NCI-H1436 treated with DMSO at 0.1 percent for 48 hours (cell line): ENCODE data around the gene IL2.

Source experiments
- DNase-seq: peaks from one replicate; lab custom pipeline; 2025; lab: John Stamatoyannopoulos, UW

The IL2 gene

DNA sequence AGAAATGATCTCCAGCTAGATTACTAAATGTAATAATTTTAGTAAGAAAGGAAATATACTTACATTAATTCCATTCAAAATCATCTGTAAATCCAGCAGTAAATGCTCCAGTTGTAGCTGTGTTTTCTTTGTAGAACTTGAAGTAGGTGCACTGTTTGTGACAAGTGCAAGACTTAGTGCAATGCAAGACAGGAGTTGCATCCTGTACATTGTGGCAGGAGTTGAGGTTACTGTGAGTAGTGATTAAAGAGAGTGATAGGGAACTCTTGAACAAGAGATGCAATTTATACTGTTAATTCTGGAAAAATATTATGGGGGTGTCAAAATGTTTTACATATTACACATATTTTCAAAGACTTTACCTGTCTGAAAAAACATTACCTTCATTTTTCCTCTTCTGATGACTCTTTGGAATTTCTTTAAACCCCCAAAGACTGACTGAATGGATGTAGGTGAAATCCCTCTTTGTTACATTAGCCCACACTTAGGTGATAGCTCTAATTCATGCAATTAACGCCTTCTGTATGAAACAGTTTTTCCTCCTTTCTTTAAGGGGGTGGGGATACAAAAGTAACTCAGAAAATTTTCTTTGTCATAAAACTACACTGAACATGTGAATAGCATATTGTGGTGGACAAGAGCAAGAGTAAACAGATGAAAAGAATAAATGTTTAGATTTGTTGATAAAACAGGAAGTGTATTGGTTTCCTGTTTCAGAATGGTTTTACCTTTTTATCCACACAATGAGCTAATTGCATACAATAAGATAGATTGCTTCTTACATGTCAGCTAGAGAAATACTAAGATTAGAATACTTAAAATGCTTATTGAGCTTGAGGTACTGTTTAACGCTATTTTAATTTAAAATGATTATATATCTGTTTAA is at the start of gene IL2:
Gene IL2, minus strand, starts transcription at position 495 of the 886 bp plus-strand sequence. Its CDS starts 285 bp downstream, at position 210.
- DNase-seq, result no peak

DNA sequence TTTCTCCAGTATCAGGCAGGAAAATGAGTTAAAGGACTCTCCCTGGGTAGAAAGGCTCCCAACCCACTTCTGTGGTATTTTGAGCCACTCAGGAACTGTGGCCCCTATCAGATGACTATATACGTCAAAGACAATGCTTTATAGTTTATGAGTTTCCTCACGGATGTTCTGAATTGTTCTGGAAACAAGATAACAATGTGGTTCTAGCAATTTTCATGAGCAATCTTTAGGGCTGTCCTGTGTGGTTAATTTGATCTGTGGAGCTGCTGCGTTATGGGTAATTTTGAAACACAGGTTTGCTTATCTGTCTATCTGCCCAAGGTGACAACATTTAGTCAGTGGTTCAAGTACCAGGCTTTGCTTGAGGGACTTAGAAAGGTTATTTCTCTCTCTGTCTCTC is 46.7 kb upstream of the IL2 start:
- DNase-seq, result no peak

DNA sequence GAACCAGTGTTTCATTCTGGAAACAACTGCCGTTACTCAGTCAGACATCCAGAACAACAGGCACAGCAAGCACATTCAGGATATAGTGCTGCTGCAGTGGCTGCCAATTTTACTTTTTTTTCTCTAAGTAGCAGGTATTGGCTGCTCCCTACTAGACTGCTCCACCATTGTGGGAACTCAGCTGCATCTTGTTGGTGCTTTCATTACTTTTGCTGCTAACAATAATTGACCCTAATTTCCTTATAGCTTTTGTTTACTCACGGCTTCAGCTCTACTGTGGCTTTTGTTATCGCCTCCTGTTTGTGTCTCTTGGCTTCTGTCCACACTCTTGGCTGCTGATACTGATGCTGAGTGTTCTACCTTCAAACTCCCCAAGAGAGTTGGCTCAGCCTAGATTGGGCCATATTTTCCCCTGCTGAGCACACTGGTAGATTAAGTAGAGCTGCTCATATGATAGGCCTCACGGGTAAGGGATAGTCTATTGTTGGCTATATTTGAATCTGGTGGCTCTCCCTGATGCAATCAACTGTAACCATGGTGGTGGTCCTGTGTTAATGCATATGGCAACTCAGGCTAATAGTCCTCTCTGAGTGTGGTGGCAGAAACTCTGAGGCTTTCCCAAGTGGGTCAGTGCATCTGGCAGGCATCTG is 44.5 kb upstream of the IL2 start:
- no peak for DNase-seq

DNA sequence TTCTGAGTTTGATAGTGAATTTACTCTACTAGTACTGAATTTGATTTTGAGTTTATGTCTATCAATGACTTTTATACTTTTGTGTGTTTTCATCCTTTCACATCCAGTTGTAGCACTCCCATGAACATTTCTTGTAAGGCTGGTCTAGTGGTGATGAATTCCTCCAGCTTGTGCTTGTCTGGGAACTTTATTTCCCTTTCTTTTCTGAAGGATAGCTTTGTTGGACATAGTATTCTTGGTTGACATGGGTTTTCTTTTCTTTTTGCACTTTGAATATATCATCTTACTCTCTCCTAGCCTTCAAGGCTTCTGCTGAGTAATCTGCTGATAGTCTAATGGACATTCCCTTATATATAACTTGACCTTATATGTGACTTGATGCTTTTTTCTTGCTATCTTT is 32.5 kb upstream of the IL2 start:
- no peak for DNase-seq

DNA sequence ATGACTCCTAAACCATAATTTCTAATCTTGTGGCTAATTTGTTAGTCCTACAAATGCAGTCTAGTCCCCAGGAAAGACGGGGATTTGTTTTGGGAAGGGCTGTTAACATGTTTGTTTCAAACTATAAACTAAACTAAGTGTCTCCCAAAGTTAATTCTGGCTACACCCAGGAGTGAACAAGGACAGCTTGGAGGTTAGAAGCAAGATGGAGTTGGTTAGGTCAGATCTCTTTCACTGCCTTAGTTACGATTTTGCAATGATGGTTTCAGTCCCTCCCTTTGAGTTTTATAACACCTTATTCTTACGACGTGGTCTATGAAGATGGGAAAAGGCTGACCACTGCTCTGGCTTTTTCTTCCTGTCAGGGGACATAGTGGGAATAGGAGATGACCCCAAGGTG is 27.0 kb upstream of the IL2 start:
- no peak for DNase-seq

DNA sequence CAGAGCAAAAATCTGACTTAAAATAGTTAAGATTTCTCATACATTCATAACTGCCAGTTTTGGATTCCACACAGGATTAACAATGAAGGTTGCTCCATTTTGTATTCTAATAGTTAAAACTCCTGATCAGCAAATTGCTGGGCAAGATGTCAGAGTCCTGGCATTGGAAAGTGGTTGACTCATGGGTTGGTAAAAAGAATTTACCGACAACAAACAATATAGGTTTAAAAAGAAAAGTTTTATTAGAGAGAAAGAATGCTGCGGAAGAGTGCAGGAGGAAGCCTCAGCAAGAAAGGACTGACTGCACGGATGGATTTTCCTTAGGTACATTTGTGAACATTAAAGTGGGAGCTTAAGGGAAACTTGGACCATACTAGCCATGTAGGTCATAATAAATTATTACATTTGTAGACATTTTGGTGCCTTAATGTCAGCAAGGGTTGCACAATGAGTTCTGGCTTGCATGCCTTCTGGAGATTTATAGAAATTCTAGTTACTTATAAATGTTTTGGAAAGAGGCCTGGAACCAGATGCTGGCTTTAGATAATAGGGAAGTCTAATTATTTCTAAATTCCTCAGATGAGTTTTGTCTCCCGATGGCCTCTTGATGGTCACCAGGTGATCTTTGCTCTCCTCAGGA is 25.4 kb upstream of the IL2 start:
- no peak for DNase-seq

DNA sequence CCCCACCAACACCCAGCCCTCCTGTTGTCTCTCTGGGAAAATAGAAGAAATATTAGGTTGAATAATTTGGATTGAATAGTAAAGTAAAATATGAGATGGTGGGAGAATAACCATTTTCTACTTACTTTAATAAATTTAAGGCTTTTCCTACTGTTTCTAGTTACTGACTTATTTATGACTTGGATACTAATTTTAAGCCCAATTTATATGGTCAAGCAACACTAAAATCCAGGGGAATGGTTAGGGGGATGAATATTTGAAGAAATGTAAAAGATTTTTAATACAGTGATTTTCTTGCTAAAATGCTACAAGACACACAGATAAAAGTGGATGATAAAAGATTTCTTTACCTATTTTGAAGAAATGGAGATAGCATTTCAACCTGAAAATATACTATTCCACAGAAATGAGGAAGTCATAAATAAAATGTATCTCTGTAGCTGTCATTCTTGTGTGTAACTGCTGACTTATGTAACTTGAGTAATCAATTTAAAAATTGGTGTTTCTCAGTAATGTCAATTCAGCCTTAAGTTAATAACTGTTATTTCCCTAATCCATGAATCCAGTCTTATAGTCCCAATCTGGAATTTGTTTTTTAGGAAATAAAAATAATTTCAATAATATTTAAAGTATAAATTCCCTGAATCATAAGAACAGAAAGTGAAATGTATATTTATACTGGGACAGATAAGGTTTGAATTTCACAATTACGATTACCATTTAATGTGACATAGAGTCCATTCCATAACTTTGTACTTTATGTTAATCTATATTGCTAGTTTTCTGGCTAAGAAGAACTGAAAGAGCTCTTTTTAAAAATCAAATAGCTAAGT is 24.3 kb upstream of the IL2 start:
- DNase-seq, result no peak

DNA sequence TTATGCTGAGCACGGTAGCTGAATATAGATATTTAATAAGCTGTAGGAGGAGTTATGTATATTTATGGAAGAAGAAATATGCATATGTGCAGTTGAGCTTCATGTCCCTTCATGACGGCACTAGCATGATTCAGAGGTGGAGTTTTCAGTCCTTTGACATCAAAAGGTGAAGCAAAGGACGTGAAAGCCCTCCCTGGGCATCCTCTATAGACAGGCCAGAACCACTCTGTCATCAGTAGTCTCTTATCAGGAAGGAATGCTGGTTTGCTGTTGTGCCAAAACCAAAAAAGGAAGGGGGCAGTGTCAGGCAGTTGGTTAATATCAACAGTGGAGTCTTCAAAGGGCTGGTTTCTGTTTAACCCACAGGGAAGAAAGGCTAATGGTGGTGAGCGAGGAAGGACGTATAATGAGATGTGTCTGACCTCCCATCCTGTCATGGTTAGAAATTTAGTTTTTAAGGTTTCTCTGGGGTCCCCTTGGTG is 23.5 kb upstream of the IL2 start:
- no peak for DNase-seq

DNA sequence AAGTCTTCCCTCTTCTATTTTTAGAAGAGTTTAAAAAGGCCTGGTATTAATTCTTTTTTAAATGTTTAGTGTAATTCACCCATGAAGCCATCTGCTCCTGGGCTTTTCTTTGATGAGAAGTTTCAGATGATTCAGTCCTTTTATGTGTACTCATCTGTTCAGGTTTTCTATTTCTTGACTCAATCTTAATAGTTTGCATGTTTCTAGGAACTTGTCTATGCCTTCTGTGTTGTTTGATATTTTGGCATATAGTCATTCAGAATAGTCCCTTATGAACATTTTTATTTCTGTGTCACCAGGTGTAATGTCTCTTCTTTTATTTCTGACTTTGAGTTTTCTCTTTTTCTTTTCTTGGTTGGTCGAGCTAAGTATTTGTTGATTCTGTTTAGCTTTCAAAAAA is 20.2 kb upstream of the IL2 start:
- DNase-seq, result no peak

DNA sequence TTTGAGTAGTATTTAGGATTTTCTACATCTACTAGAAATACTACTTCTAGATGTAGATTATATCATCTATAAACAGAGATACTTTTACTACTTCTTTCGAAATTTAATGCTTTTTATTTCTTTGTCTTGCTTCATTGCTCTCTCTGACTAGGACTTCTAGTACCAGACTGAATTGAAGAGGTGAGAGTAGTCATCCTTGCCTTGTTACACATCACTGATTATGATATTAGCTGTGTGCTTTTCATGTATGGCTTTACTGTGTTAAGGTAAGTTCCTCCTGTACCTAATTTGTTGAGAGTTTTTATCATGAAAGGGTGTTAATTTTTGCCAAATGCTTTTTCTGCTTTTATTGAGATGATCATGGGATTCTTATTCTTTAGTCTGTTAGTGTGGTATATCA is 19.6 kb upstream of the IL2 start:
- DNase-seq, result no peak

DNA sequence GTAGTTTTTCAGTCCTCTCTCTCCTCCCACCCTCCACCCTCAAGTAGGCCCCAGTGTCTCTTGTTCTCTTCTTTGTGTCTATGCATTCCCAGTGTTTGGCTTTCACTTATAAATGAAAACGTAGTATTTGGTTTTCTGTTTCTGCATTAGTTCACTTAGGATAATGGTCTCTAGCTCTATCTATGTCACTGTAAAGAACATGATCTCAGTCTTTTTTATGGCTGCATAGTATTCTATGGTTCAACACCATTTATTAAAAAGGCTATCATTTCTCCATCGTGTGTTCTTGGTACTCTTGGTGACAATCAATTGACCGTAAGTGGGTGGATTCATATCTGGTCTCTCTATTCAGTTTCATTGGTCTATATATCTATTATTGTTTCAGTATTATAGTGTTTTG is 18.7 kb upstream of the IL2 start:
- no peak for DNase-seq

DNA sequence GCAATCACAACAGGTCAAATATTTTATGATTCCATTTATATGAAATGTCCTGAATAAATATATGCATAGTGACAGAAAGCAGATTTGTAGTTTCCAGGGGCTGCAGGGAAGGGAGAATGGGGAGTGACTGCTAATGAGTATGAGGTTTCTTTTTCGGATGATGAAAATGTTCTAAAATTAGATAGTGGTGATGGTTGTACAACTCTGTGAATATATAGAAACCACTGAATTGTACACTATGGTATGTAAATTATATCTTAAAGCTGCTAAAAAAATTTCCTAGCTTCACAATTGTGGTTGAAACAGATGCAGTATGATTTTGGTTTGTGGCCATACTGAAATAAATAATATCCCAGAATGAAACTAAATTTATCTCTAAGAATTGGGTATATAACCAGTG is 12.9 kb upstream of the IL2 start:
- no peak for DNase-seq

DNA sequence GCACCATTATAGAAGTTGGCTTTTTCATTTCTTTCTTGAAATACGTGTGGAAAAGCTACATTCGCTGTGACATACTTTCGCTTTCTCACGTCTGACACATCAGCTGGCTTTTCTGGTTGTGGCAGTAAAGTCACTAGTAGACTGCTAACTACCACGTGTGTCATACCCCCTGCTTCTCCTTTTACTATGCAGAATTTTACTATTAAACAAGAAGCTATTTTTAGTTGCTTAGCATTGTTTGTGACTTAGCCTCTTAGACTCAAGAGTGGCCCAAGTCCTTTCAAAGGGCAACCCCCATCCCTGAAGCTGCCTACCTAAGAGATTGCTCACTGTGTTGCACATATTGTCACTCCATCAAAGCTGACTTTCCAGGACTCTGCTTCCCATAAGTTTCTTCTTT is 2.1 kb upstream of the IL2 start:
- no peak for DNase-seq

DNA sequence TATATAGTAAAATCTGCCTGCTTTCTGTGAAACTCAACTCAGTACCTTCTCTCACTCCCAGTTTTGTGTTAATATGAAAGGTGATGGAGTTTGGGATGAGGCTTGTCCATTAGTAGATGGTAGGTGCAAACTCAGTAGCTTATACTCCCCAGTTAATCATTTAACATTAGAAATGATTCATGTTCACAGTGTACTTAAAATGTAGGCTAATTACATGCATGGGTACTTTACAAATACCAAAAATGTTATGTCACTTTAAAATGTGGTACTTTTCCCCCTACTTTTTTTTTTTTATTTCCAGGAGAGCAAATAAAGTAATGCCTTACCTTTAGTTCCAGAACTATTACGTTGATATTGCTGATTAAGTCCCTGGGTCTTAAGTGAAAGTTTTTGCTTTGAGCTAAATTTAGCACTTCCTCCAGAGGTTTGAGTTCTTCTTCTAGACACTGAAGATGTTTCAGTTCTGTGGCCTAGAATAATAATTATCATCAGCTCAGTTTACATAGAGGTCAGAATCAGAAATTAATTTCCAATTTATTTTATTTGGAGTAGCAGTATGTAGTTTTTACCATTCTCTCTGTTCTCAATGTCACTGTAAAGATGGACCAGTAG is 3.0 kb downstream of the IL2 start:
- DNase-seq, result no peak

DNA sequence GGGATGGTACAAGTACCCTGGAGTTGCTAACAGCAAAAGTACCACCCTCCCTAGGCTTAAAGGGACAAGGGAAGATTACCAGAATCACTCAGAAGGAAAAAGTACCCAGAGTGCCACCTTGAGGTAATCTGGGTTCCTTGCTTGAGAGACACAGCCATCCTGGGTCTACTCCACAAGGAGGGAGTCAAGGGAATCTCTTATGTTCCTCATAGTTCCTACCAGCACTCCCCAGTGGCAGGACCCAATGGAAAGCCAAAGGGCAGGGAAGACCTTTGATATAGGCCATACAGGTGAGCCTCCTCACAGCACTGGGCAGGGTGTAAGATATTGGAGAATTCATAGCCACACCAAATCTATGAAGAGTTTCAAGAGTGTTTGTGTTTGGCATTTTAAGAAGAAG is 5.7 kb downstream of the IL2 start:
- DNase-seq, result no peak

DNA sequence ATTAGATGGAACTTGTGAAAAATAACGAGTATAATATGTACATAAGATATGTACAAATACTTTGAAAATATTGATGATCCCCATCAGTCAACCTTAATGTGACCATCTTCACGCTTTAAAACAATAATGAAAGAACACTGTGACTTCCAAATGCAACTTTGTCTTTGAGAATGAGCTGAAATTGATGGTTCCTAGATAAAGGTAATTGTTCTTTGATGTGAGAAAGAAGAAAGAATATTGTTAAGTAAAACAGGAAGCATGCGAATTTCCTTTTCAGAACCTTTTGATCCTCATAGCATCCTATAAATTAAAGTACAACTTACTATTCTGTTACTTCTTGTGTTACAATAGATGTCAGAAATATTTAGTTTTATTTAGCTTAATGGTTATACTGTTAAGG is 22.2 kb downstream of the IL2 start:
- DNase-seq, result no peak

DNA sequence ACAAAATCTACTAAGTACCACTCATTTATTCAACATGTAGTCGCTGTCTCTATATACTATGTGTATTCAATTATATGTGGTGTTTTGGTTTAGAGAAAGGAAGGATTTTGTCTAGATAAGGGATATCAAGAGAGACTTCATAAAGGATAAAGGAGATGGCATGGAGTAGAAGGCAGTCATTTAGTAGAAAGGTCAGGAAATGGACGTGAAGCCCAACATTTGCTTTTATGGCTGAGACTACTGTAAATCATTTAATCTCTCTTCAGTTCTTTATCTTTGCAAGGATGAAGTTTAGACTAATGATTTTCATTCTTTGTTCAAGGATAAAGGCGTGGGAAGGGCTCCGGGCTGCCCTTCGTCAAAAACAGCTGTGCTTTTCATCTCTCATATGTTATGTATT is 25.2 kb downstream of the IL2 start:
- no peak for DNase-seq

DNA sequence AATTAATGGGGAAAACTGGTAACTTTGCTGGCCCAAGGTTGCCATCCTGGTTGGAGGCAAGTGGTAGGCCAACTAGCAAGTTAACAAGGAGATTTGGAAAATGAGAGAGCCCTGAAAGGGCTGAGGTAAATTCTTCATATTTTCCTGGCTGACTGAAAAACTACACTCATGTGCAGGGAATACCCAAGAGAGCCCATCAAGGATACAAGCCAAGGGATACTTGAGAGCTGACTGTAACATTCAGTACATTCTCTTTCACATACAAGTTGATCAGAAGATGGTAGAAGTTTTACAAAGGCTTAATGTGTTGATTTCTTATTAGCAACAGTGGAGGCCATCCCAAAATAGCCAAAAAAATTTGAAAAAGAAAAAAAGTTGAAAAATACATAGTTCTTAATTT is 33.3 kb downstream of the IL2 start:
- DNase-seq, result no peak

DNA sequence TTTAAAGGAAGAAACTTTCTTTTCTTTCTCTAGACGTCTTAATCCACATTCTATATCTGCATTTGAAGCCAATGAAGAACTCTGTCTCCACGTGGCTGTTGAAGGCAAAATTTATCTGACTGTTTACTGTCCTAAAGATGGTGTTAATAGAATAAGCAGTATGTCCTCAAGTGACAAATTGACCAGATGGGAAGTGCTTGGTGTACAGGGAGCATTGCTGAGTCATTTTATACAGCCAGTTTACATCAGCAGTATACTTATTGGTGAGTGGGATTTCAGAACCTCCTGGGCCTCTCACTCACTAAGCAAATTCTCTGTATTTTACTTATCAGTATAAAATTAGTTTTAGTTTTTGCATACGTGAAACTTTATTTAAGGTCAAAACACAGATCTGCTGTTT is 44.0 kb downstream of the IL2 start:
- no peak for DNase-seq

DNA sequence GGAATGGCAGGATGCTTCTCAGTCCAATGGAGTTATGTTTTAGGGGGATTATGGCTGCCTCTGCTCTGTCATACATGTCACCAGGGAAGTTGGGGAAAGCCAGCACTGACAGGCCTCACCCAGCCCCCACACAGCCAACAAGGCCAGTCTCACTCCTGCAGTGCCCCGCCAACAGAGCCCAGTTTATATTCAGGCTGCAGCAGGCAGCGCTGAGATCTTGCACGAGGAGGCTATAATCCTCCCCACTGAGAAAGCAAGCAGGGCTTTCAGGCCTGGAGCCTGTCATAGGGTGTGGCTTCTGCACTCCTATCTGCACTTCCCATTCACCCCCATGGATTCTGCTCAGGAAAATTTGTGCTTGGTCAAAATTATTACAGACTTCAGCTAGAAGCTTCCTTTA is 52.7 kb downstream of the IL2 start:
- DNase-seq, result no peak
